ENCODE data around the gene MYBPC1.

GRCh38 chr12:101695706-101696105 lies 100.9 kb downstream of the MYBPC1 start:
- no peak for TF ChIP-seq CTCF (IDR thresholded peaks at IDR 0.05)
- no peak for TF ChIP-seq POLR2A (IDR thresholded peaks at IDR 0.05)
